Esophagus squamous epithelium (tissue), 5 donors: ENCODE data around the gene TMED3. TPM values are rescaled to one million over a fixed set of nuclear protein-coding genes. Genes with fewer than 3 reads are reported as not detected.

ENCODE experiments used
- DNase-seq: peaks from one replicate; lab custom pipeline; 2025; lab: John Stamatoyannopoulos, UW
- H3K27ac ChIP-seq, 4 donors: fragments of 200-600 bp; sonication (generic); one replicate each; pipeline ENCODE4 v1.5.1; 2016 to 2019; ENCODE audit warnings: mild to moderate bottlenecking in 1 of 4
- H3K27me3 ChIP-seq, 4 donors: fragments of 200-600 bp; sonication (generic); 1 replicate in 3 of 4; 2 replicates in 1 of 4; pipeline versions ENCODE4 v1.5.1 to v1.6.0; 2017 to 2021; ENCODE audit warnings: antibody characterized with exemption in 1 of 4
- H3K36me3 ChIP-seq, 3 donors: fragments of 200-600 bp; sonication (generic); one replicate each; pipeline ENCODE4 v1.5.1; 2016 to 2019
- H3K4me1 ChIP-seq, 3 donors: fragments of 200-600 bp; sonication (generic); one replicate each; pipeline ENCODE4 v1.5.1; 2017 to 2019
- H3K4me3 ChIP-seq, 4 donors: fragments of 200-600 bp; sonication (generic); 1 replicate in 3 of 4; 2 replicates in 1 of 4; pipeline ENCODE4 v1.5.1; 2016 to 2019; ENCODE audit warnings: mild to moderate bottlenecking in 2 of 4, moderate library complexity in 1 of 4
- H3K9me3 ChIP-seq, 3 donors: fragments of 200-600 bp; sonication (generic); one replicate each; pipeline ENCODE4 v1.5.1; 2016 to 2019
- POLR2A ChIP-seq, 4 donors: fragments of 450-650 bp; IDR thresholded peaks; one replicate each; pipeline ENCODE4 v1.6.1; 2017; ENCODE audit warnings: antibody characterized with exemption in 4 of 4, mild to moderate bottlenecking in 4 of 4, moderate library complexity in 3 of 4
- WGBS, 2 donors: methylation state at CpG; one replicate each; pipeline ENCODE4 v1.1.5; 2018; 5-methylcytosine and 5-hydroxymethylcytosine counted together
- intact Hi-C: fragments of 100-400 bp; cut with DNase I; formaldehyde crosslinking; loops from one replicate; pipeline ENCODE4 v1.15.0; 2022
- total RNA-seq, 4 donors: library from RNA; depleted of rRNA; stranded (reverse); fragments of >200 nt; gene quantifications; one replicate each; pipeline ENCODE4 v1.1.0, GENCODE V29; 2016
- TF ChIP-seq, protein P1 (sequence below), 6 experiments: fragments of 450-650 bp in 4 of 6; fragments of 200-600 bp in 2 of 6; sonication (generic) in 2 of 6; IDR thresholded peaks; one replicate each; pipeline ENCODE4 v1.5.1; 2016 to 2019; ENCODE audit warnings: antibody characterized with exemption in 6 of 6, mild to moderate bottlenecking in 4 of 6, moderate library complexity in 4 of 6
- donor health status: DM: yes; HTN: yes; CAD: no.

TMED3 gene
- total RNA-seq, 4 donors from 2014 or later = 111 to 171 (median 141) TPM

DNA sequence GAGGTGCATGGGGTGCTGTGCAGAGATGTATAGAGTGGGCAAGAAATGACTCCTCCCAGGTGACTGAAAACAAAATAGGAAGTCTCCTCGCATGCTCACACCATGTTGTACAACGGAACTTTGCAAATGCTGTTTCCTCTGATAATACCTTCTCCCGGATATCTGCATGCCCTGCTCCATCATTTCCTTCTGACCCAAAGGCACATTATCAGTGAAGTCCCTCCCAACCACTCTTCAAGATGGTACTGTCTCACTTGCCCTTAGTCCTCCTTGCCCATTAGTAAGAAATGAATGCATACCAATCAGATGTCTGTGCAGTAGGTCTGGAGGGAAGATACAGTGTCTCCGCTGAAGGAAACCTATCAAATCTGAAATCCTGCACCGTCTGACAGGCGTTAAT lies 12.0 kb downstream of the TMED3 start:
- WGBS, 2 donors = 70 to 84% methylated on average over 6 of the region's 6 CpGs

DNA sequence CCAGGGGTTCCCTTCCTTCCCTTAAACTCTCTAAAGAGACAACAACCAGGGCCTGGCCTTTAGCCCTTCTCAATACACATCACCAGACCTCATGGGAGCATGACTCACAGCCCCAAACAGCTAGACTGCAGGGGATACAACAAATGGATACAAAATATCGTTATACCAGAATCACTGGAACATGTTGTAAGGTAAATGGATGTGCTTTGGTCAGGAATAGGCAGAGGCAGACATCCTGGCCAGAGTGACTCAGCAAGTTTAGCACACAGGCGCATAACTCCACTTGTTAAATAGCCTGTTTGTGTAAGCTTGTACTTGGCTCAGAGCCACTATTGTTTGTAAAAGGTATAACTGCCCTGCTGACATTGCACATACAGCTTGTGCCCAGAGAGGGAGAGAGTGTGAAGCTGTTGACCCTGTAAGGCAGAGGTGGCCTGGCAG lies 18.3 kb downstream of the TMED3 start:
- WGBS, 2 donors = 35 to 51% methylated on average over 2 of the region's 2 CpGs
- Histone ChIP-seq H3K36me3 (peaks cover 0 to 51% (median 0%) of the 10 kb centered on the region in 3 donors), H3K27me3 (no peaks in the 10 kb centered on the region), H3K4me1 (peaks cover 0 to 36% (median 3%) of the 10 kb centered on the region in 3 donors), H3K4me3 (no peak overlapping the region), H3K9me3 (peaks cover 0 to 4% (median 0%) of the 10 kb centered on the region in 3 donors), H3K27ac (peak overlapping the region in 2 of 4 donors; percentile 18 to 21)
- no peak for TF ChIP-seq POLR2A (IDR thresholded peaks at IDR 0.05)
- TF ChIP-seq, protein P1, sequence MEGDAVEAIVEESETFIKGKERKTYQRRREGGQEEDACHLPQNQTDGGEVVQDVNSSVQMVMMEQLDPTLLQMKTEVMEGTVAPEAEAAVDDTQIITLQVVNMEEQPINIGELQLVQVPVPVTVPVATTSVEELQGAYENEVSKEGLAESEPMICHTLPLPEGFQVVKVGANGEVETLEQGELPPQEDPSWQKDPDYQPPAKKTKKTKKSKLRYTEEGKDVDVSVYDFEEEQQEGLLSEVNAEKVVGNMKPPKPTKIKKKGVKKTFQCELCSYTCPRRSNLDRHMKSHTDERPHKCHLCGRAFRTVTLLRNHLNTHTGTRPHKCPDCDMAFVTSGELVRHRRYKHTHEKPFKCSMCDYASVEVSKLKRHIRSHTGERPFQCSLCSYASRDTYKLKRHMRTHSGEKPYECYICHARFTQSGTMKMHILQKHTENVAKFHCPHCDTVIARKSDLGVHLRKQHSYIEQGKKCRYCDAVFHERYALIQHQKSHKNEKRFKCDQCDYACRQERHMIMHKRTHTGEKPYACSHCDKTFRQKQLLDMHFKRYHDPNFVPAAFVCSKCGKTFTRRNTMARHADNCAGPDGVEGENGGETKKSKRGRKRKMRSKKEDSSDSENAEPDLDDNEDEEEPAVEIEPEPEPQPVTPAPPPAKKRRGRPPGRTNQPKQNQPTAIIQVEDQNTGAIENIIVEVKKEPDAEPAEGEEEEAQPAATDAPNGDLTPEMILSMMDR (IDR thresholded peaks at IDR 0.05) = no peak
- intact Hi-C loops = no loop called here
- DNase-seq = no peak

More for the DNA sequence above, 12.0 kb downstream of the TMED3 start:
- peaks cover 12 to 96% (median 13%) of the 10 kb centered on the region in 3 donors for H3K36me3 ChIP-seq
- no peaks in the 10 kb centered on the region for H3K4me1 ChIP-seq
- H3K4me3 ChIP-seq = no peak overlapping the region
- no peaks in the 10 kb centered on the region for H3K9me3 ChIP-seq
- DNase-seq = no peak
- TF ChIP-seq, protein P1 (IDR thresholded peaks at IDR 0.05) = no peak
- no peak for TF ChIP-seq POLR2A (IDR thresholded peaks at IDR 0.05)
- H3K27me3 ChIP-seq = no peaks in the 10 kb centered on the region
- intact Hi-C loops = no loop called here
- H3K27ac ChIP-seq = no peak overlapping the region

DNA sequence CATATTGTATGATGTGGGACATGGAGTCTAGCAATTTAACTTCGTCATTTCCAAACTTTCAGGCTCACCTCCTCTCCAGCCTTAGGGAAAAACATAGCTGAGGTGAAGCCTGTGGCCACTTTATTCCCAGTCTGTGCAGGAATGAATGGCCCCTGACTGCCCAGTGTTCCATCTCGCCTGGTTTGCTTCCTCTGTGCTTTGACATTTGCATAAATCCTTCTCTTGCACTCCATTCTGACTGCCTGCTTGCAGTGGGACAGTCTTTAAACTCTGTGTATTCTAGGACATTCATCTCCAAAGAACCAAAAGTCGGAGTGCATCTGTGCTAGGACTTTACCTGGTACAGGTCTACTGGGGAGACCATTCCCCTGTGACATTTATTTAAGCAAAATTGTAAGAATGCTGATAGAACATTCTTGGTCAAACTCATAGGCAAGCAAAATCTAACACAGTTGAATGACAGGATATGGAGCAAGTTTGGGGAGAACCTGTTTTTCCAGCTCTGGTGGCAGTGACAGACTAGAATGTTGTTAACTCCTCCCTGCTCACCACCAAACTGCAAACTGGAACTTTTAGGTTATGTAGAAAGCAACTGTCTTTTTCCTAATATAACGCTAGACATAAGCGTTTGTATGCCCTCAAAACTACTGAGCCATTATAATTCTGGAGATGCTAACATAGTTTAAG lies 22.1 kb downstream of the TMED3 start:
- peaks cover 0 to 39% (median 3%) of the 10 kb centered on the region in 3 donors for H3K4me1 ChIP-seq
- no peaks in the 10 kb centered on the region for H3K27me3 ChIP-seq
- peaks cover 0 to 4% (median 0%) of the 10 kb centered on the region in 3 donors for H3K9me3 ChIP-seq
- peak overlapping the region in 3 of 4 donors; percentile 28 to 73 (median 45) for H3K27ac ChIP-seq
- H3K4me3 ChIP-seq = no peak overlapping the region
- intact Hi-C loops = no loop called here
- WGBS, 2 donors = 56 to 67% methylated on average over 5 of the region's 5 CpGs
- TF ChIP-seq, protein P1 (IDR thresholded peaks at IDR 0.05) = no peak
- no peak for TF ChIP-seq POLR2A (IDR thresholded peaks at IDR 0.05)
- peaks cover 0 to 16% (median 0%) of the 10 kb centered on the region in 3 donors for H3K36me3 ChIP-seq
- no peak for DNase-seq

DNA sequence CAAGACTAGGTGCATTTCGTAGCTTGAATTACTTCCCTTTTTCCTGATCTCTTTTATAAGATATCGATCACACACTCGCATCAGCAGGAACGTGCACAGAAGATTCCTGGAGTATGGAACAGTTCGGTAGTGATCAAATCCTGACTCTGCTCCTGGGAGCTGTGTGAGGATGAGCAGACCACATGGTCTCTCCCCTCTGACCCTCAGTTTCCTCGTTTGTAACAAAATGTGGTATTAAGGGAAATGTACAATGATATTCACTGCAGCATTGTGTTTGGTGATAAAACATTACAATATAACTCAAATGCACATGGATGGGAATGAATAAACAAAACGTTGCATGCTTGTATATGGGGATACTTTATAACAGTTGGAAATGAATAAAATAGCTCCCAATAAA lies 26.7 kb downstream of the TMED3 start:
- no peak for TF ChIP-seq POLR2A (IDR thresholded peaks at IDR 0.05)
- TF ChIP-seq, protein P1 (IDR thresholded peaks at IDR 0.05) = no peak
- H3K27ac ChIP-seq = no peak overlapping the region
- H3K9me3 ChIP-seq = no peaks in the 10 kb centered on the region
- no peaks in the 10 kb centered on the region for H3K36me3 ChIP-seq
- intact Hi-C loops = no loop called here
- no peak for DNase-seq
- WGBS, 2 donors = 70 to 79% methylated on average over 7 of the region's 7 CpGs
- H3K27me3 ChIP-seq = no peaks in the 10 kb centered on the region
- H3K4me3 ChIP-seq = no peak overlapping the region
- H3K4me1 ChIP-seq = peaks cover 0 to 20% (median 0%) of the 10 kb centered on the region in 3 donors

DNA sequence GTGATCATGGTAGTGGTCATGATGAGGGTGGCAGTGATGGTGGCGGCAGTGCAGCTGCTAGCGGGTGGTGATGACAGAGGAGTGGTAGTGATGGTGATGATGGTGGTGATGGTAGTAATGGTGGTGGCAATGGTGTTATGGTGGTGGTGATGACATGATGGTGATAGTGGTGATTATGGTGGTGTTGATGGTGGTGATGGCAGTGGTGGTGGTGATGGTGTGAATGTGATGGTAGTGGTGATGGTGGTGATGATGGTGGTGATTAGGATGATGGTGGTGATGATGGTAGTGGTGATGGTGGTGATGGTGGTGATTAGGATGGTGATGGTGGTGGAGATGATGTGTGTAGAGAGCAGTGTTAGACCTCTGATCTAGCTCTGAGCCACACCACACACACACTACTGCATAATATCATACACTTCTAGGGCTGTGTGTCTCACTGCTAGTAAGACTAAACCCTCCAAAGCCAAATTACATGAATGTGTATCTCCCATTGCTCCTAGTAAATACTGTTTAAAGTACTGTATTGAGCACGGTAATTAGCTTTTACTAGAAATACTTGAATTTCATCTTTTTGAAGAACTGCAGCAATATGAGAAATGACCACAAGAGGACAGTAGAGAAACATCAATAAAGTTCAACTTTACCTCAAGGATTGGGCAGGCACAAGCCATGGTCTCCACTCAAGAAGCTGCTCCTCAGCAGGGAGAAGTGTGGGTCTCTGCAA lies 28.8 kb downstream of the TMED3 start:
- intact Hi-C loops = no loop called here
- TF ChIP-seq POLR2A (IDR thresholded peaks at IDR 0.05) = no peak
- TF ChIP-seq, protein P1 (IDR thresholded peaks at IDR 0.05) = peak; percentile 16 to 82 (median 64)
- Histone ChIP-seq H3K27ac (no peak overlapping the region), H3K4me1 (no peaks in the 10 kb centered on the region), H3K36me3 (no peaks in the 10 kb centered on the region), H3K9me3 (no peaks in the 10 kb centered on the region), H3K27me3 (no peaks in the 10 kb centered on the region), H3K4me3 (no peak overlapping the region)
- DNase-seq = no peak
- 76% methylated on average over 3 of the region's 3 CpGs for WGBS, 2 donors
